WI38 (cell line): ENCODE data around the gene GMCL2.

Experiments used
- H3K4me3 ChIP-seq: 2 replicates; pipeline ENCODE4 v1.5.1; 2011; ENCODE audit warnings: low read depth, mild to moderate bottlenecking, control low read depth, low read length
- TF ChIP-seq, protein P1 (sequence below): IDR thresholded peaks from 2 replicates; pipeline ENCODE4 v1.5.1; 2012; ENCODE audit warnings: low read depth, mild to moderate bottlenecking, control low read depth, low read length

GMCL2 gene

DNA sequence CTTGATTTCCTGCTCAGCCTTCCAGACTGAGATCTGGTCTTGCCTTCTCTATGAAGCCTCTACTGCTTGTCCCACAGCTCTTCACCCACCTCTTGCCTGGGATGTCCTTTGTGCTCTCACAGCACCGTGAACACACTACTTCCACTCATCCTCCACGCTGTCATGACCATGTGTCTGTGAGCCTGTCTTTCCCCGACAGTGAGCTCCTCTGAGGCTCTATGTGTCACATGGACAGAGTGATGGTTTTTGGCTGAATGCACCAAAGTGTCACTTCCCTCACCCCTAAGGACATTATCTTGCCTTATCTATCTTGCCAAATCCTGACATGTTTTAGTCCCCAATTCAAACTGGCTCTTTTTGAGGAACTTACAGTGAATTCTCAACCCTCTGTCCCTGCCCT is 34.1 kb upstream of the GMCL2 start:
- no peak overlapping the region for H3K4me3 ChIP-seq
- TF ChIP-seq, protein P1, sequence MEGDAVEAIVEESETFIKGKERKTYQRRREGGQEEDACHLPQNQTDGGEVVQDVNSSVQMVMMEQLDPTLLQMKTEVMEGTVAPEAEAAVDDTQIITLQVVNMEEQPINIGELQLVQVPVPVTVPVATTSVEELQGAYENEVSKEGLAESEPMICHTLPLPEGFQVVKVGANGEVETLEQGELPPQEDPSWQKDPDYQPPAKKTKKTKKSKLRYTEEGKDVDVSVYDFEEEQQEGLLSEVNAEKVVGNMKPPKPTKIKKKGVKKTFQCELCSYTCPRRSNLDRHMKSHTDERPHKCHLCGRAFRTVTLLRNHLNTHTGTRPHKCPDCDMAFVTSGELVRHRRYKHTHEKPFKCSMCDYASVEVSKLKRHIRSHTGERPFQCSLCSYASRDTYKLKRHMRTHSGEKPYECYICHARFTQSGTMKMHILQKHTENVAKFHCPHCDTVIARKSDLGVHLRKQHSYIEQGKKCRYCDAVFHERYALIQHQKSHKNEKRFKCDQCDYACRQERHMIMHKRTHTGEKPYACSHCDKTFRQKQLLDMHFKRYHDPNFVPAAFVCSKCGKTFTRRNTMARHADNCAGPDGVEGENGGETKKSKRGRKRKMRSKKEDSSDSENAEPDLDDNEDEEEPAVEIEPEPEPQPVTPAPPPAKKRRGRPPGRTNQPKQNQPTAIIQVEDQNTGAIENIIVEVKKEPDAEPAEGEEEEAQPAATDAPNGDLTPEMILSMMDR, result no peak

DNA sequence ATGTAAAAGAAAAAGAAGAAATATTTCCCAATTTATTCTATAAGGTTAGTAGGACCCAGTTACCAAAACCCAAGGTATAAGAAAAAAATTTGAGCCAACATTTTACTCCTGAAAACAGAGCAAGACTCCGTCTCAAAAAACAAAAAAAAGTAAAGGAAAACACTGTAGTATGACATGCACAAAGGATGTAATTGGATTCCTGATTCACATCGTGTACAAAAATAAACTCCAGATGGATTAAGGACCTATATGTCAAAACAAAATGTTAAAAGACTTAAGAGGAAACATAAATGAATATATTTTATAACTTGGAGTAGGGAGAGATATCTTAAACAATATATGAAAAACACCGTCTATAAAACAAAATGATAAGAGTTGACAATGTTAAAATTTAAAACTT is 31.7 kb upstream of the GMCL2 start:
- TF ChIP-seq, protein P1, result no peak
- H3K4me3 ChIP-seq, result no peak overlapping the region

DNA sequence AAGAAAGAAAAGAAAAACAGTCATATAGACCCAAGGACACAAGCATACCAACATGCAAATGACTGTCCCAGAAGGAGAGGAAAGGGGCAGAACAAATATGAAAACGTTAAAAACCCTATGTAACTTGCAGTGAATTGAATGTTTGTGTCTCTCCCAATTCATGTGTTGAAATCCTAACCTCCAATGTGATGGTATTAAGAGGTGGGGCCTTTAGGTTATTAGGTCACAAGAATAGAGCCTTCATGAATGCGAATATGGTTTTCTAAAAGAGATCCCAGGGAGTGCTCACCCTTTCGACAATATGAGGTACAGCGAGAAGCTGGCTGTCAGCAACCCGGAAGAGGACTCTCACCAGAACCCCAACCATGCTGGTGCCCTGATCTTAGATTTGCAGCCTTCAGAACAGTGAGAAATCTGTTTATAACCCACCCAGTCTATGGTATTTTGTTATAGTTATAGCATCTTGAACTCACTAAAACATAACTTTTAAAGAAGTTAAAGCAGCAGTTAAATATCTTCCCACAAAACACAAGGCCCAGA is 31.1 kb upstream of the GMCL2 start:
- H3K4me3 ChIP-seq, result no peak overlapping the region
- TF ChIP-seq, protein P1, result no peak

DNA sequence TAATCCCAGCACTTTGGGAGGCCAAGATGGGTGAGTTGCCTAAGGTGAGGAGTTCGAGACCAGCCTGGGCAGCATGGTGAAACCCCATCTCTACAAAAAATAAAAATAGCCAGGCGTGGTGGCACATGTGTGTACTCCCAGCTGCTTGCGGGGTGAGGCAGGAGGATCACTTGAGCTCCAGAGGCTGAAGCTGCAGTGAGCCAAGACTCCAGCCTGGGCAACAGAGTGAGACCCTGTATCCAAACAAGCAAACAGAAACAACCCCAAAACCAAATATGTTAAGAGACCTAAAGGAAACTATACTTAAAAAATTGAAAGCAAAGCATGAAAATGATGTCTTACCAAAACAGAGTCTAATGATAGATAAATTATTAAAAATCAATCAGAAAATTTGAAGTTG is 29.6 kb upstream of the GMCL2 start:
- TF ChIP-seq, protein P1, result no peak
- H3K4me3 ChIP-seq, result no peak overlapping the region

DNA sequence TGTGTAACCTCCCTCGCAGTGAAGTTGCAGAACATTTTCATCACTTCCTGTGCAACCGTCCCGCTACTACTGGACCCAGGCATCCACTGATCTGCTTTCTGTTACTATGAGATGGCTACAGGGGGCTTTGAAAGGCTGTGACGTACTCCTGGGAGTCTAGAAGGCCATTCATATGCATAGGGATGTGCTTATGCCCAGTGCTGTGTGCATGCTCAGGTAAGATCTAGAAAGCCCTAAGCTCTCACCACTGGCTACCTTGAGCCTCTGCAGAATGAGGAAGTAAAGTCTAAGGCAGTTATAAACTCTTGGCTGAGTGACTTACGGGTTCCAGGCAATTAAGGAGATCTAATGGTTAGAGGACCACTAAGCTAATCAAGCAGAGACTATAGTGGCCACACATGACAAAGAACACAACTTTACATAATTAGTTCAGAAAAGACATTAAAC is 28.9 kb upstream of the GMCL2 start:
- TF ChIP-seq, protein P1, result no peak
- H3K4me3 ChIP-seq, result no peak overlapping the region

DNA sequence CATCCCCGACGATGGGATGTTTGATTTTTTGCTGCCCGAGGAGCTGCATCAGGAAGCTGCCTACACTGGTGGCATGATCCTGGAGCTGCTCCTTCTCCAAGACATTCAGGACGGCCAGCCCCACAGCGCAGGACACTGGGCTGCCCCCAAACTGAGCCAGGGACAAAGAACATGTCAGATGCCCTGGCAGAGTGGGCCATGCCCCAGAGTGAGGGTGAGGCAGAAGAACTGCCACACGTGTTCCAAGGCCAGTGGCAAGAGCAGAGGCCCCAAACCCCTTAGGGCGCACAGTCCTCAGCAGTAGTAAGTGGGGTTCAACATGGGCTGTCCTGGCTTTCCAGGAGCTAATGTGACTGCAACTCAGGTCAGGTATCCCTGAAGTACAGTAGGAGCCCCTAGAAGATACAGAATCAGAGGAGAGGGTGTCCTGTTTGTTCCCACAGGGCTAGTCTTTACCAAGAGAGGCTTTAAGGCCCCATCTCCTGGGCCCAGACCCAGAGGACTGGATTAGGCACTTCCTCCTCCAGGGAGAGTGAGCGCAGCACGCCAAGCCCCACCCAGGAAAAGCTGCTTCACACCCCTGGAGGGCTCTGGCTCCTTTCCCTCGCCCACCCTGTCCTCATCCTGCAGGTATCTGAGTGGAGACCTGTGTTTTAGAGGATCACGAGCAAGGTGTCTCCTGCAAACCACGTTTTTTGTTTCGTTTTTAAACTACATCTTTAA is 28.3 kb upstream of the GMCL2 start:
- TF ChIP-seq, protein P1, result no peak
- H3K4me3 ChIP-seq, result no peak overlapping the region

DNA sequence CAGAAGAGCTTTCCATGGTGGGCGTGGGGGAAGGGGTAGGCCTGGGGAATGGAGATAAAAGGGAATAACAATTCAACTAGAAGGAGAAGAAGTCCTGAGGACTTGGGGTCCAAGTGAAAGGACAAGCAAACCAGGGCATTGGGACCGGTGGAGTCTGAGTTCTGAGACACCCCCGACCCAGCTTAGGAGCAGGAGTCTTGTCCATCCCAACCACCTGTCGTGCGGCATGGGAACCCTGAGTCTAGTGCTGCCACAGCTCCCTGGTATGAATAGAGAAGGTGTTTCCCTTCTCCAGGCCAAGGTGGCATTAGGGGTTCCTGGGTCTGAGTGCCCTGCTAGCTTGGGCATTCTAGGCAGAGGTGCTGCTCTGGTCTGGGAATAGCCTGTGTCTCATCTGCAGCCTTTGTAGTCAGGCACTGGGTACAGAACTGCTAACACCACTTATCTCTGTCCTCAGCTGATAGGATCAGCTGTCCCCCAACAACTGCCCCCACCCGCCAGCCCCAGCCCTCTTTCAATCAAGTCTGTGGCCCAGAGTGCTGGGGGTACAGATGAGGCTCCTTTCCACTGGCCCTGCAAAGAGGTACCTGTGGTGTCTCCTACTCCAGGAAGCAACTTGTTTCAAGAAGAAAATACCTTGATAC is 27.1 kb upstream of the GMCL2 start:
- H3K4me3 ChIP-seq, result no peak overlapping the region
- TF ChIP-seq, protein P1, result no peak
